ENCODE results near the gene TVP23A. TPM values are rescaled to one million over a fixed set of nuclear protein-coding genes. Genes with fewer than 3 reads are reported as not detected.

The TVP23A gene
- polyA plus RNA-seq, 1 experiment = not detected

DNA sequence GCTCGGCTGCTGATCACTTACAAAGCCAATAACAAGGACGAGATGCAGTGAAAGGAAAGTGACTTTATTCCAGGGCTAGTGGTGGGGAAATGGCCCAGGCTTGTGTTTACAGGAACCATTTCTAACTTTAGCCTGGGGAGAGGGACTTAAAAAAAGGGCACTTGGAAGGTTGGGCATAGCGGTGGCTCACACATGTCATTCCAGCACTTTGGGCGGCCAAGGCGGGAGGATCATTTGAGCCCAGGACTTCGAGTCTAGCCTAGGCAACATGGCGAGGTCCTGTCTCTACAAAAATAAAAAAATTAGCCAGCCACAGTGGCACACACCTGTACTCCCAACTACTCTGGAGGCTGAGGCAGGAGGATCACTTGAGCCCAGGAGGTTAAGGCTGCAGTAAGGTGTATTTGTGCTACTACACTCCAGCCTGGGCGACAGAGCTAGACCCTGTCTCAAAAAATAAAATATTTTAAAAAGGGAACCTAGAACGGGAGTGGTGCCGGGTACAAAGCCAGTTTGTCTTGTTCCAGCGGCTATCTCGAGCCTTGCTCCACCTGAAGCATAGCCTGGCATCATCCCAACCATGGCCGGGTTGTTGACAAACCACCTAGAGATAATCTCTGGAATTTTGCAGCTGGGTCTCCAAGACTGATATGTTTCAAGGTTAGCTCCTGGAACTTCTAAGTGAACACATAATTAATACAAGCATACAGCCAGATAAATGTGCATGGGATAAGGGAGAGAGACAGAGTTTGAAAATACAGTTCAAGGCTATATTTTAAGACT is 5.7 kb upstream of the TVP23A start:
- DNase-seq (ENCODE audit: low read depth) = no peak
- ChIA-PET POLR2A (no interaction called here), CTCF (no interaction called here)

DNA sequence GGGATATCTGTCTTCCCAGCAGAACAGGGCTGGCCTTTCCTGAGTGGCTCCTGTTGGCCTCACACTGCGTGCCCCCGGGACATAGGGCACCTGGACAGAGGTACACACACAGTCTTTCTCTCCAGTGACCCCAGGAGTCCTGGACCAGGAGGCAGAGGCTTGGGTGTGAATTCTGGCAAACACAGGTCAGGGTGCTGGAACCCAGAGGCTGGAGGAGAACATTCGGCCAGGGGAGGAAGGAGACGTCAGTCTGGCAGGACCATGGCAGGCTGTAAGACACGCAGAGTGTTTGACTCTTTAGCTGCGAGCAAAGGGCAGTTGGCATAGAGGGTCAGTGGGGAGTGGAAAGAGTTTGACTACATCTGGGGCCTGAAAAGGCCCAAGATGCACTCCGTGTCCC is 4.1 kb upstream of the TVP23A start:
- H3K27me3 ChIP-seq (ENCODE audit: control insufficient read depth, insufficient read depth, low read length) = peaks cover 6% of the 10 kb centered on the region; the same call in 1 of the 2 replicates
- H3K36me3 ChIP-seq (ENCODE audit: control insufficient read depth, insufficient read depth, low read length) = no peaks in the 10 kb centered on the region
- DNase-seq (ENCODE audit: low read depth) = no peak
- ChIA-PET CTCF (interaction anchor here (0.7 kb wide), 1 partner anchor 937 kb away, joined by 3 read pairs; no protein-coding TSS in a partner anchor), POLR2A (no interaction called here)
- TF ChIP-seq, protein P1, sequence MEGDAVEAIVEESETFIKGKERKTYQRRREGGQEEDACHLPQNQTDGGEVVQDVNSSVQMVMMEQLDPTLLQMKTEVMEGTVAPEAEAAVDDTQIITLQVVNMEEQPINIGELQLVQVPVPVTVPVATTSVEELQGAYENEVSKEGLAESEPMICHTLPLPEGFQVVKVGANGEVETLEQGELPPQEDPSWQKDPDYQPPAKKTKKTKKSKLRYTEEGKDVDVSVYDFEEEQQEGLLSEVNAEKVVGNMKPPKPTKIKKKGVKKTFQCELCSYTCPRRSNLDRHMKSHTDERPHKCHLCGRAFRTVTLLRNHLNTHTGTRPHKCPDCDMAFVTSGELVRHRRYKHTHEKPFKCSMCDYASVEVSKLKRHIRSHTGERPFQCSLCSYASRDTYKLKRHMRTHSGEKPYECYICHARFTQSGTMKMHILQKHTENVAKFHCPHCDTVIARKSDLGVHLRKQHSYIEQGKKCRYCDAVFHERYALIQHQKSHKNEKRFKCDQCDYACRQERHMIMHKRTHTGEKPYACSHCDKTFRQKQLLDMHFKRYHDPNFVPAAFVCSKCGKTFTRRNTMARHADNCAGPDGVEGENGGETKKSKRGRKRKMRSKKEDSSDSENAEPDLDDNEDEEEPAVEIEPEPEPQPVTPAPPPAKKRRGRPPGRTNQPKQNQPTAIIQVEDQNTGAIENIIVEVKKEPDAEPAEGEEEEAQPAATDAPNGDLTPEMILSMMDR (IDR thresholded peaks at IDR 0.05; ENCODE audit: insufficient read depth, low read depth, low read length) = no peak
- no peak overlapping the region for H3K4me3 ChIP-seq (ENCODE audit: low read depth, low read length)

More for the DNA sequence above, 5.7 kb upstream of the TVP23A start:
- H3K4me3 ChIP-seq (ENCODE audit: low read depth, low read length) = no peak overlapping the region
- no peaks in the 10 kb centered on the region for H3K36me3 ChIP-seq (ENCODE audit: control insufficient read depth, insufficient read depth, low read length)
- H3K27me3 ChIP-seq (ENCODE audit: control insufficient read depth, insufficient read depth, low read length) = peaks cover 1% of the 10 kb centered on the region; the same call in 1 of the 2 replicates
- TF ChIP-seq, protein P1 (IDR thresholded peaks at IDR 0.05; ENCODE audit: insufficient read depth, low read depth, low read length) = no peak

DNA sequence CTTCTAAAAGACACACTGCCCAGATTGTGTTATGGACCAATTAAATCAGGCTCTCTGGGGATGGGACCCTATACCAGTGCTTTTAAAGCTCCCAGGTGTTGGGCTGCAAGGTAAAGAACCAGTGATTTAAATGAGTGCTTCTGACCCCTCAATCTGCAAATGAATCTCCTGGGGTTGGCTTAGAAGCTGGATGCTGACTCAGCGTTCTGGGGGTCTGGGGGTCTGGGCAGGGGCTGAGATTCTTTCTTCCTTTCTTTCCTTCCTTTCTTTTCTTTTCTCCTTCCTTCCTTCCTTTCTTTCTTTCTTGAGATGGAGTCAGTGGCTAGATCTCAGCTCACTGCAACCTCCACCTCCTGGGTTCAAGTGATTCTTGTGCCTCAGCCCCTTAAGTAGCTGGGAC is 2.0 kb upstream of the TVP23A start:
- ChIA-PET CTCF (no interaction called here), POLR2A (no interaction called here)
- TF ChIP-seq, protein P1 (IDR thresholded peaks at IDR 0.05; ENCODE audit: insufficient read depth, low read depth, low read length) = no peak
- no peaks in the 10 kb centered on the region for H3K36me3 ChIP-seq (ENCODE audit: control insufficient read depth, insufficient read depth, low read length)
- H3K27me3 ChIP-seq (ENCODE audit: control insufficient read depth, insufficient read depth, low read length) = peaks cover 14% of the 10 kb centered on the region
- no peak overlapping the region for H3K4me3 ChIP-seq (ENCODE audit: low read depth, low read length)
- DNase-seq (ENCODE audit: low read depth) = no peak

DNA sequence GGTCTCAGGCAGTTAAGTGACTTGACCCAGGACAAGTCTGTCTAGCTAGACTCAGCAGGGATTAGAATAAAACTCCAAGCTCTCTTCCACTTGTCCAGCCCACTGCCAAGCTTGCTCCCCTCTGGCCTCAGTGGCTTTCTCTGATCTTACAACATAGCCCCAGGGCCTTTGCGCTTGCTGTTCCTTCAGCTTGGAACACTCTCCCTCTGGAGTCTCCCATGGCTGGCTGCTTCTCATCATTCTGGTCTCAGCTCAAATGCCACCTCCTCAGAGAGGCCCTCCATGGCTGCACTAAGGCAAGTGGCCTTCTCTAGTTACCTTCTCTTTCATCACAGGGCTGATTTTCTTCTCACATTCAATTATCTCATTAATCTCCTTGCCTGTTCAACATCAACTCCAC is 1.1 kb downstream of the TVP23A start:
- H3K27me3 ChIP-seq (ENCODE audit: control insufficient read depth, insufficient read depth, low read length) = peaks cover 14% of the 10 kb centered on the region
- H3K4me3 ChIP-seq (ENCODE audit: low read depth, low read length) = no peak overlapping the region
- no peak for DNase-seq (ENCODE audit: low read depth)
- no peaks in the 10 kb centered on the region for H3K36me3 ChIP-seq (ENCODE audit: control insufficient read depth, insufficient read depth, low read length)
- ChIA-PET CTCF (no interaction called here), POLR2A (no interaction called here)
- TF ChIP-seq, protein P1 (IDR thresholded peaks at IDR 0.05; ENCODE audit: insufficient read depth, low read depth, low read length) = no peak

DNA sequence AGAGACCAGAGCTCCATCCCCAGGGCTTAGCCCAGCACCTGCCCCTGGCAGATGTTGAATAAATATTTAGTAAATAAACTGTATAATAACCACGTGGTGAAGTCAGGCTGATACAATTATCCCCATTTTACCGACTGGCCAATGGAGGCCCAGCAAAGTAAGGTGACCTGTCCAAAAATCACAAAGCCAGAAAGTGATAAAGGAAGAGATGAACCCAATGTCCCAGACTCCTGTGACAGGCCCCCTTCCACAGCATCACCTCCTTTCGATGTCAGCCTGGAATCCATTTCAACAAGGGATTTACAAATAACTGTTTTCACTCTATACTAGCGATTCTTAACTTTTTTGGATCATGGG is 5.5 kb downstream of the TVP23A start:
- CTCF ChIA-PET = no interaction called here
- no peak for DNase-seq (ENCODE audit: low read depth)
- no peak overlapping the region for H3K4me3 ChIP-seq (ENCODE audit: low read depth, low read length)
- POLR2A ChIA-PET = no interaction called here
- TF ChIP-seq, protein P1 (IDR thresholded peaks at IDR 0.05; ENCODE audit: insufficient read depth, low read depth, low read length) = no peak
- no peaks in the 10 kb centered on the region for H3K36me3 ChIP-seq (ENCODE audit: control insufficient read depth, insufficient read depth, low read length)
- peaks cover 13% of the 10 kb centered on the region for H3K27me3 ChIP-seq (ENCODE audit: control insufficient read depth, insufficient read depth, low read length)
